Osteocyte (in vitro differentiated cells): ENCODE results near the gene PCK1. TPM values are rescaled to one million over a fixed set of nuclear protein-coding genes. Genes with fewer than 3 reads are reported as not detected.
"Not testable (repeated sequence)": the region's sequence is repeated elsewhere in the genome, so short reads cannot be mapped to it uniquely, and the experiment has no call there.

Experiments
- DNase-seq: peaks from one replicate; pipeline ENCODE4 v3.0.0; 2021; ENCODE audit warnings: mixed read lengths; ENCODE audit not compliant: unreplicated experiment; ENCODE audit errors: extremely low spot score
- H3K27ac Mint-ChIP-seq: one replicate; pipeline ENCODE4 v1.8.0; 2021; ENCODE audit warnings: mild to moderate bottlenecking, mixed read lengths; ENCODE audit not compliant: unreplicated experiment
- H3K27me3 Mint-ChIP-seq: one replicate; pipeline ENCODE4 v1.8.0; 2021; ENCODE audit warnings: mixed read lengths; ENCODE audit not compliant: unreplicated experiment
- H3K36me3 Mint-ChIP-seq: one replicate; pipeline ENCODE4 v1.8.0; 2021; ENCODE audit warnings: mixed read lengths; ENCODE audit not compliant: unreplicated experiment
- H3K4me1 Mint-ChIP-seq: one replicate; pipeline ENCODE4 v1.8.0; 2021; ENCODE audit warnings: mixed read lengths; ENCODE audit not compliant: unreplicated experiment
- H3K4me3 Mint-ChIP-seq: one replicate; pipeline ENCODE4 v1.8.0; 2021; ENCODE audit warnings: mild to moderate bottlenecking, moderate library complexity, mixed read lengths; ENCODE audit not compliant: unreplicated experiment
- H3K9me3 Mint-ChIP-seq: one replicate; pipeline ENCODE4 v1.8.0; 2021; ENCODE audit warnings: mixed read lengths; ENCODE audit not compliant: unreplicated experiment
- CTCF ChIP-seq: fragments of 200-600 bp; sonication (generic); IDR thresholded peaks from 2 replicates; pipeline ENCODE4 v1.5.0; 2021; ENCODE audit warnings: antibody characterized with exemption, mild to moderate bottlenecking, moderate library complexity
- long read RNA-seq: library from polyadenylated mRNA; unstranded; transcript quantifications from one replicate; pipeline ENCODE4 v2.0.0, GENCODE V29; 2021
- total RNA-seq: library from RNA; stranded (reverse); gene quantifications from 2 replicates; pipeline ENCODE4 v1.2.1, GENCODE V29; 2021

The PCK1 gene
- total RNA-seq, result not detected in 2 replicates
- long read RNA-seq, full-length matches to known transcripts, result 1 of 1 reads
- long read RNA-seq, partial matches to known transcripts, result 0 of 1 reads
- long read RNA-seq, other reads (novel, unspliced or antisense), result 0 of 1 reads

GRCh38 chr20:57560554-57561355, at the start of gene PCK1:
TSS of gene PCK1 (plus strand) at chr20:57561110. CDS start at chr20:57561412, 302 bp downstream.
- H3K4me3 Mint-ChIP-seq, result no peak within 1 kb of the TSS
- DNase-seq, result no peak
- peaks cover 53% of the 10 kb centered on the region for H3K27me3 Mint-ChIP-seq
- H3K4me1 Mint-ChIP-seq, result no peaks in the 10 kb centered on the region
- H3K36me3 Mint-ChIP-seq, result no peaks in the 10 kb centered on the region
- H3K27ac Mint-ChIP-seq, result no peak within 1 kb of the TSS
- no peaks in the 10 kb centered on the region for H3K9me3 Mint-ChIP-seq
- no peak for TF ChIP-seq CTCF

- H3K27ac Mint-ChIP-seq, H3K4me3 Mint-ChIP-seq, H3K27me3 Mint-ChIP-seq, H3K36me3 Mint-ChIP-seq, DNase-seq, H3K9me3 Mint-ChIP-seq: not testable (repeated sequence)
- peaks cover 30% of the 10 kb centered on the region for H3K4me1 Mint-ChIP-seq
Measured at GRCh38 chr20:57511709-57512108, 49.2 kb upstream of the PCK1 start.

- no peak for DNase-seq
- no peaks in the 10 kb centered on the region for H3K36me3 Mint-ChIP-seq
- no peak overlapping the region for H3K4me3 Mint-ChIP-seq
- H3K9me3 Mint-ChIP-seq, result no peaks in the 10 kb centered on the region
- peaks cover 23% of the 10 kb centered on the region for H3K4me1 Mint-ChIP-seq
- no peak for TF ChIP-seq CTCF
- H3K27ac Mint-ChIP-seq, result no peak overlapping the region
- no peaks in the 10 kb centered on the region for H3K27me3 Mint-ChIP-seq
Measured at GRCh38 chr20:57512432-57512831, 48.5 kb upstream of the PCK1 start.

- Mint-ChIP-seq H3K27ac (no peak overlapping the region), H3K4me3 (no peak overlapping the region), H3K9me3 (no peaks in the 10 kb centered on the region), H3K4me1 (peaks cover 19% of the 10 kb centered on the region), H3K27me3 (no peaks in the 10 kb centered on the region), H3K36me3 (no peaks in the 10 kb centered on the region)
- no peak for TF ChIP-seq CTCF
- no peak for DNase-seq
Measured at GRCh38 chr20:57513199-57513598, 47.7 kb upstream of the PCK1 start.

GRCh38 chr20:57514273-57514751, 46.6 kb upstream of the PCK1 start:
- TF ChIP-seq CTCF, result peak; percentile 92
- peaks cover 11% of the 10 kb centered on the region for H3K4me1 Mint-ChIP-seq
- no peak for DNase-seq
- no peaks in the 10 kb centered on the region for H3K27me3 Mint-ChIP-seq
- no peaks in the 10 kb centered on the region for H3K36me3 Mint-ChIP-seq
- H3K9me3 Mint-ChIP-seq, result no peaks in the 10 kb centered on the region
- H3K4me3 Mint-ChIP-seq, result no peak overlapping the region
- H3K27ac Mint-ChIP-seq, result no peak overlapping the region
